Measurements from ENCODE around the gene FTMT.
"Not testable (repeated sequence)": the region's sequence is repeated elsewhere in the genome, so short reads cannot be mapped to it uniquely, and the experiment has no call there.

The FTMT gene

DNA sequence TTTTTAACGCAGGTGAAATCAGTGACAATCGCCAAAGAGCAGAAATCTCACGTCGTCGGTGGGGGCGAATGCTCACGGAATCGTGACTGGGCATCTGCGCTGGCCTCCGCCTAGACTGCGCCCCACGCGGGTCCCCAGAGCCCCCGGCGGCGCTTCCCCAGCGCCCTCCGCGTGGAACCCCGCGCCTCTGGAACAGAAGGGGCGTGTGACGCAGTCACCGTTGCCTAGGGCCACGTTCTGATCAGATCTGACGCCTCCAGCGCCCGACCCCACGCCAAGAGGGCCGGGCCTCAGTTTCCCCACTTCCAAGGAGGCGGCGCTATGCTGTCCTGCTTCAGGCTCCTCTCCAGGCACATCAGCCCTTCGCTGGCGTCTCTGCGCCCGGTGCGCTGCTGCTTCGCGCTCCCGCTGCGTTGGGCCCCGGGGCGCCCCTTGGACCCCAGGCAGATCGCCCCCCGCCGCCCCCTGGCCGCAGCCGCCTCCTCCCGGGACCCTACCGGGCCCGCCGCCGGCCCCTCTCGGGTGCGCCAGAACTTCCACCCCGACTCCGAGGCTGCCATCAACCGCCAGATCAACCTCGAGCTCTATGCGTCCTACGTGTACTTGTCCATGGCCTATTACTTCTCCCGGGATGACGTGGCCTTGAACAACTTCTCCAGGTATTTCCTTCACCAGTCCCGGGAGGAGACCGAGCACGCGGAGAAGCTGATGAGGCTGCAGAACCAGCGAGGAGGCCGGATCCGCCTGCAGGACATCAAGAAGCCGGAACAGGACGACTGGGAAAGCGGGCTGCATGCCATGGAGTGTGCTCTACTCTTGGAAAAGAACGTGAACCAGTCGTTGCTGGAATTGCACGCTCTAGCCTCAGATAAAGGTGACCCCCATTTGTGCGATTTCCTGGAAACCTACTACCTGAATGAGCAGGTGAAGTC, at the start of gene FTMT:
FTMT (plus strand) TSS at position 240 of the 932 bp plus-strand sequence; CDS start at position 322, 82 bp downstream.
- DNase-seq, result no peak

DNA sequence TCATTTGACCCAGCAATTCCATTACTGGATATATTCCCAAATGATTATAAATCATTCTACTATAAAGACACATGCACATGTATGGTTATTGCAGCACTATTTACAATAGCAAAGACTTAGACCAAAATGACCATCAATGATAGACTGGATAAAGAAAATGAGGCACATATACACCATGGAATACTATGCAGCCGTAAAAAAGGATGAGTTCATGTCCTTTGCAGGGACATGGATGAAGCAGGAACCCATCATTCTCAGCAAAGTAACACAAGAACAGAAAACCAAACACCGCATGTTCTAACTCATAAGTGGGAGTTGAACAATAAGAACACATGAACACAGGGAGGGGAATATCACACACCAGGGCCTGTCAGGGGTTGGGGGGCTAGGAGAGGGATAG, 46.4 kb upstream of the FTMT start:
- DNase-seq, result not testable (repeated sequence)

DNA sequence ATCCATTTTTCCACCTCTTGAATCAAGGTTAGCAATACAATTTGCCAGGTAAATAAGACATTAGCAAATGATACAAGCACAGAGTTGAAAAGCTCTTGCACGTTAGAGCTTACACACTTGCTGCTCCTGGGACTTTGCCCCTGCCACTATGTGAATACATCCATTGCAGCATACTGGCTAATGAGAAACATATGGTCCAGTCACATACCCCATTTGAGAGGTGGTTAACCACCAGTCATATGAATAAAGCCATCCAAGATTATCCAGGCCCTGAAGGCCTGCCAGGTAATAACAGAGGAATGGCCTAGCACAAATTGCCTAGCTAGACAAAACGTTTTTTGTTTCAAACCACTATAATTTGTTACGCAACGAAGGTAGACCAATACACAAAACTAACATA, 45.8 kb upstream of the FTMT start:
- peak in 1 of 2 experiments; percentile 30 for DNase-seq

DNA sequence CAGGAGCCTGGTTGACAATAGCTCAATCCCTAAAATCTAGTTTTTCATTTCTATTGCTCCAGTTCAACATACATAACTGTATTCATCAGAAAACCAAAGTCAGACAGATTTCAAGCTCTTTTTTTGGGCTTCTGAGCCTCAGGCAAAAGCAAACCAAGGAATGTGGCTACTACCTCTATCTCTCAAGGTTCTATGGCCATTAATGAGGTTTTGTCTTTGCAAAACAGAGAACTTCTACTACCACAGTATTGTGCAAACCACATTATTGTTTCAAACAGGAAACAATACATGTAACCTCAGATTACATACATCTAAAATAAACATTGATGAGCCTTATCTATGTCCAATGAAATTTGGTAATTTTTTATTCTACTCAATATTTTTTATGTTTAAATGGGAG, 35.5 kb upstream of the FTMT start:
- no peak for DNase-seq

DNA sequence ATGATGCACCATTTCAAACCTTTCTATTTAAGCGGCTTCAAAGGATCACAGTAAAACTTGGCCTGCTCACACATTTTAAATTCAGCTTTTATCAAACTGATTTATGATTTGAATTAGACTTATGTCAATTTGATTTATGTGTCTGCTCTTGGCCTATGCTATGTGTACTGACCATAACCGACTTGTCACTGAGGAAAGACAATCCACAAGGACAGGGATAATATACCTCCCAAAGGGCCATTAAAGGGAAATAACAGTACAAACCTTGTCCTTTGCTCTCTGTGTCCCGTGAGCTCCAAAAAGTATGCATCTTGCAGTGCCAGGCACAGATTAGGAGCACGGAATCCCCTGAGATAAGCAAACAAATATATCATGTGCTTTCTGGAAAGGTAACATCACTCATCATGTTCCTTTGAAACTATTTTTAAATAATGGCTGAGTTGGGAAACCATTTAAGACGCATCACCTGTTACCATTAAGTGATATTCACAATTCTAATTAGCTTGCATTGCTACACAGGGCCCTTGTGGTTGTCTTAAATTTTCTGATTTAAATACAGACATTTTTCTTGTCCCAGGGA, 31.9 kb upstream of the FTMT start:
- no peak for DNase-seq

DNA sequence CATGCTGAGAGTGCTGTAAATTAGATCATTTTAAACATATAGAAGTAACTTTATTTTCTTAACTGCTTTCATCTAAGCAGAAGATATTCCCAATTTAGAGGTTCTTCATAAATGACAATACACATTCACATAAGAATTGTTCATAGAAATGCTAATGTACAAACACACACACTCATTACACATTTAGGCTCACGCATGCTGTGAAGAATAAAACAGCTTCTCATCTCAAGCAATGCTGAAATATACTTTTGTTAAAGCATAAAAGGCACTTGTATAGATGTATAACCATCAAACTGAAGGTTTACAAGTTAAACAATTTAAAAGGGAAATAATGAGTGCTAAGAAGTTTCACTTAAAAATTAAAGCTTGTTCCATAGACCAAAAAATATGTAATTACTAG, 18.1 kb upstream of the FTMT start:
- no peak for DNase-seq

DNA sequence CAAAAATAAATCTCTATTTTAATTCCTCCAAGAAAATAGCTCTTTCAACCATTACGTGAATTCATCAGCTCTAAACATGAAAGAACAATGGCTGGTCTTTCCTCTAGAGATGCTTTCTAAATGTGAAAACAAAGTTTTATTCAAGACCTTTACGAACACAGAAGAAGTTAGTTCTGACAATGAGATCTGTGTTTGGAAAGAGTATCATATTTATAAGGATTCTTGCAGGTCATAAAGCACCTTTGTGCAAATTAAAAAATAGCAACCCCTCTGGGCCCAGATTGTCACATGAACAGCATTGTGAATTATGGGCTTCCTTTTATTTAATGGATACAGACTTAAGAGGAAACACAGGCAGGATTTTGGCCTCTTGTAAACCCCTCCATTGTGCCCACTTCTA, 17.7 kb upstream of the FTMT start:
- no peak for DNase-seq

DNA sequence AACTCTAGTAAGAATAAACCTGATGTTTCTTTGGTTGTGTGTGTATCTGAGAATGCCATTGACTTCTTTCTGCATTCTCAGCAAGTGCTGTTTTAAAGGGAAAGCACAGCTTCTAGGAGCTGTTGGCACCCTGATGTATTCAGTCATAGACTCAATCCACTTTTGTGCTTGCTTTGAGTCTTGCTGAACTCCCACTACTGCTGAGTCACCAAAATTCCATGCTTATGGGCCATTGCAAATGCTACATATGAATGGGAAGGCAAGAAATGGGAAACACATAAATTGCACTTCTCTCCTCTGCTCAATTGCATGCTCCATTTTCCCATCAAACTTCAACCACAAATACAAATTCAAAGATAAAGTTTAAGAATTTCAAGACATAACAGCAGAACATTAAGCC, 9.8 kb upstream of the FTMT start:
- no peak for DNase-seq

DNA sequence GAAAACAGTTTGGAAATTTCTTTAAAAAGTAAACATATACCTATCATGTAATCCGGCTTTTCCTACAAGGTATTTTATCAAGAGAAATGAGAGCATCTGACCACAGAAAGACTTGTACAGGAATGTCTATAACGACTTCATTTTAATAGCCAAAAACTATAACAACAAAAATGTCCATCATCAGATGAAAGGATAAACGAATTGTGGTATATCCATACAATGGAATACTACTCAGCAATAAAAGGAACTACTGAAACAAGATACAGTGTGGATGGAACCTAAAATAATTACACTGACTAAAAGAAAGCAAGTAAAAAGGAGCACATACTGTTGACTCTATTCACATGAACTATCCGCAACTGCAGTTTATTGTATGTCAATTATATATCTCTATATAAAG, 1.4 kb upstream of the FTMT start:
- no peak for DNase-seq

DNA sequence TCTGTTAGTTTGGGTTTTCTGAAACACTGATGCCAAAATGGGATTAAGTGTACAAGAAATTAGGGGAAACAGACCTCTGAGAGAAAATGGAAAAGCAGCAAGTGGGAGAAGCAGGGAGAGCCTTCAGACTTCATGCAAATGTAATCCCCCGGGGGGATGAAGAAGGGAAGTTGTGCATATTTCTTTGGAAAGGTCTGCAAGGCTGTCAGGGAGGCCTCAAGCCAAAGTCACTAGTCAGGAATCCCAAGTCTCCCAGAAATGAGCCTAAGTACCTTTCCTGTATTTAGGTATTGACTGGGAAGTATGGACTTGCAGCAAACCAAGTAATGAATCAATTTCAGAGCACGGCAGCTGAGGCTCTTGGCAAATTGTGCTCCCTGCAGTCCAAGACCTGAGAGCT, 2.2 kb downstream of the FTMT start:
- DNase-seq, result no peak

DNA sequence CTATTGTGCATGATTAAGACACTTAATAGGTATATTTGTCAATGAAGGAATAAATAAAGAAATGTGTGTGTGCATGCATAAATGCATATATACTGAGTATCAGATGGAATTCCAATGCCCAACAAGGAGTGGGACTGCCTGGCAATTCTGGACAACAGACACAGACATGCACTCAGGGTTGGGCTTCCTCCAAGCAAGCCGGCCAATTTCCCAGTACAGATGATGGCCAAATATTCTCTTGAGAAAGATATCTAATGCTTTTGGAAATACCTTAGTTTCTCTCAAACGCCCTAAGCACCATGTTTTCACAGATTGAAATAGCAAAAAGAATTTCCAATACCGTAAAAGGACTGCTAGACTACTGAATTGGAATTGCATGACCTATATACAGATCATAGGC, 11.1 kb downstream of the FTMT start:
- DNase-seq, result no peak

DNA sequence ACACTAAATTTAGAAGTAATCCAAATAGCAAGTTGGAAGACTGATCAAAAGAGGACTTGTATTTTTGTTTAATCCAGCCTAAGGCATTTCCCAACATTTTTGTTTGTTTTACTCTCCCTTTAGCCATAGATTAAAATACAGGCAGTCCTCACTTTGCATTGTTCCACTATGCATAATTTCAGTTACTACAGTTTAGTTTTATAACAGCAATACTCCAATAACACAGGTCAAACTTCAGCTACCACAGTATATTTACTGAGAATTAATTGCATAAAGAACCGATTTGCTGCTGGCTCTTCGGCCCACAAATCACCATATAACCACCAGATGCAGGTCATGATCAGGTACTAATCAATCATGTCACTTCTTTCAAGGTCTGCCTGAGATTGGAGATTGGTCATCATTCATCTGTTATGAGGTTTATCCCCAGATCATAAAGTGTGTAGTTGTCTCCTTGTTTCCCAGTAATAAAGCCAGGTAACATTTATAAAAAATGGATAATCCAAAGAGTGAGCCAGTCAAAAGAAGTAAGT, 12.1 kb downstream of the FTMT start:
- no peak for DNase-seq

DNA sequence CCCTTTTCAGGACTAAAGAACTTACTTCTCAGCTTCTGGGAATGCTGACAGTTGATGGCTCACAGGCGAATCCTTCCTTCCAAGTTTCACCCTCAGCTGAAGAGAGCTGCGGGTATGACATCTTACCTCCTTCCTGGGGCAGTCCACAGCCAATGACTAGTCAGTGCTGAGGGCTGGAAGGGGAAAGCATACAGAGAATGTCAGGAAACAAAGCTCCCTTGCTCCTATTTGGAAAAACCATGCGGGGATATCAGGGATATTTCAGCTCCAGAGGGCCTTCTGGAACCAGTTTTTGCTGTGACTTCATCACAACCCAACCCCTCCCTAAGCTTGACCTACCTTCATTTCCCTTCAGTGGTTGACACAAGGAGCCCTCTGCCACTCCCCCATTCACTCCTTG, 15.7 kb downstream of the FTMT start:
- no peak for DNase-seq

DNA sequence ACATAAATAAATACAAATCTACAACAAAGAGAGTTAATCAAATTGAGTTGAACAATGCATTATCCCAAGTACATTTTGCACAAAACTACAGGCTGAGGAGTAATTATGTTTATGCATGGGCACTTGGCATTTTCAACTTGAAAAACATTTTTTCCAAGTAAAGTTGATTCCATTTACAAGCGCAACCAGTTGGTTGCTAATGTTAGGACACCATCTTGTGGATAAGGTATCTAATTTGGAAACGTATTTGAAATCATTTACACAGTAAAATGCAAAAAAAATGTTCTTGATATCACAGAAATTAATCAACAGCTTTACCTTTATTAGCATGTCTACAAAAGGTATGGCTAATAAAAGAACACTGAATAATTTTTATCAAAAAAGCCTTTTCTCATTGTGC, 18.8 kb downstream of the FTMT start:
- DNase-seq, result peak in 1 of 2 experiments; percentile 6

DNA sequence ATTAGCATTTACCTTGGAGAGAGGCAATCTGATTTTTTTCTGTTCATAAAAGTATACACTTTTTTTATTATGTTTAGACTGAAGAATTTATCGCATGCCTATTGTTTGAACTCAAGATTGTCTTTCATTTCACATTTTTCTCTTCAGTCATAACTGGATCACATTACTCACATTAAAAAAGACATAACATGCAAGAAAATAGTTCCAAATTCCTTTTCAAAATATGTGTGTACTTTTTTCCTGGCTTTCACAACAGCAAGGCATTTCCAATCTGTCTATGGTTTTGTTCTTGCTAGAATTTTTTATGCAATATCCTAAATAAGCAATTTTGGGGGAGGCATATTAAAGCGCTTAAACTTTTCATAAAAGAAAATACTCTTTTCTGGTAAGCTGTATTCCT, 21.2 kb downstream of the FTMT start:
- no peak for DNase-seq

DNA sequence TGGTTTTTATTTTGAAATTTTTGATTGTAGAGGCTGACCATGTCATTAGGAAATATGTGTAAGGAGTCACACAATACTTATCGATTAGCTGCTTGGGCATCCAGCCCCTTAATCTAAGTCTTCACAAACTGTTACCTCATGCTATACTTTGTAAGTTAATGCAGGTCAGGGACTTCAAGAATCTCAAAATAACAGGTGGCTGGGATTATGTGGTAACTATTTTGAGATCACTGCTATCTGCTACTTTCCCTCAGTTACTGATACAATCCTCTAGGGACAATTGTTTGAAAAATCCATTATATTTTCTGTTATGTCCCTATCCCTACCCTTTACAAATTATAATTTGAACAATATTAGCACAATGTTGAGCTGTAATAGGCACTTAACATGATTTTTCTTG, 21.7 kb downstream of the FTMT start:
- peak in 1 of 2 experiments; percentile 20 for DNase-seq

DNA sequence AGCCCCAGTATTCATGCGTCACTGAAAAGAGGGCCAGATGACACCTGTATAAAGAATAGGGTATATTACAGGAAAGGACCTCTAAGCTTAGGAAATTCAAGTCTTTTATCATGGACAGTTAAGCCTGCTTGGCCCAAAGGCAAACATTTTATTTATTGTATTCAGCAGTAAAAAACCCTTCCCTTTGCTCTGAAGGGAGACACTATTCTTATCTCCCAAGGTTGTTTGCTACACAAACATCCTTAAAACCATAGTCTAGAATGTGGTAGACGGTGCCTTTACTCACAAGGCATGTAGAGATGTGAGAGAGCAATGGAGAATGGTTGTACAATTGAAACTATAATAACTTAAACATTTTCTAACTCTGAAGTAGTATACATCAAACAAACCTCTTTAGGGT, 33.9 kb downstream of the FTMT start:
- no peak for DNase-seq

DNA sequence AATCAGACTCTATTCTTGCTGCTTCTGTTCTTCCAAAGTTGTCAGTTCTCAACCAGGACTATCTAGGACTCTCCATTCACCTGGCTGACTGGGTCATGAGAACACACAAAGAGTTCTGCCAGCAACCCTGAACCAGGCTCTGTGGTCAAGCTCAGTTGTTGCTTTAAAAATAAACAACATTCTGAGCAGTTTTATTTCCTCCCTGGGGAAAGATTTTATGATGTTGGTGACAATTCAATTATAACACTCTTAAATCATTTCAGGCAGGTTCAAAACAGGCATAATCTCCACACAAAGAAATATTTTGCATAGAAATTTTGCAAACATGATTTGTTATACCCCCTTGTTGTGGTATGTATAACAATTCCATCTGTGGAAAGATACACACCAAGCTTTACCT, 36.0 kb downstream of the FTMT start:
- no peak for DNase-seq

DNA sequence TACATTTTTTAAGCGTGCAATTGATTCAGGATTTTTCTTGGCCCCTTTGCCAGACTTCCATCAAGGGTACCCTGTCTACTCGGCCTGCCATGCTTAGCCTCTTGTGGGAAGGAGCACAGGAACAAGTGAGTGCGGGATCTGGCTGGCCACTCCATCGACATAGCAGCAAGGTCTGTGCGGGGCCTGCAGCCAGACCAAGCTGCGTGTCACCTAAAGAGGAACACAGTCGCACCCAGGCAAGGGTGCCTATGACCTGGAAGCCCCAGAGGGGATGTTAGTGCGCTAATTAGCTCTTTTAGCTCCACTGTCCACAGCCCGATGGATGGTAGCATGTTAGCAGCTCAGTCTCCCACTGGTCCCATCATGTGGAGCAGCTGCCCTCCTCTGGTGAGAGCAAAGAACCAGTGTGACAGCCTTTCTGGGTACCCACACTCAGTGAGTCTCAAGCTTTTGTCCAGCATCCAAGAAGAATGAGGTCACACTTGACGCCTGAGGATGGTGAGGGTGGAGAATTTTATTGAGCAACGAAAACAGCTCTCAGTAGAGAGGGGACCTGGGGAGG, 38.7 kb downstream of the FTMT start:
- no peak for DNase-seq

DNA sequence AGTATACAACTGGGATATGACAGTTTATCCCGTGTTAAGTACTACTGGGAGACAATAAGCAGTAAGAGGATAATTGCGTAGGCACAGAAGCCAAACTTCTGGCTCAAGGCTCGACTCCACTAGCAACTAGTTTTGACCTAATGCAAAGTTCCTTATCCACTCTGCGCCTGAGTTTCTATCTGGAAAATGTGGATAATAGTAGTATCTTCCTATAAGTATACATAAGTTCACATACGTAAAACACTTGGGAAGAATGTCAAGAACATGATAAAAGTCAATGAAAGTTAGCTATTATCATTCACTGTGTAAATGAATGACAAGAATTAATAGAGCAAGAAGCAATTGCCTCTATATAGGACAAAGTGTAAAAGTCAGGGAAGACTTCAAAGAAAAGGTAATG, 45.7 kb downstream of the FTMT start:
- DNase-seq, result no peak

DNA sequence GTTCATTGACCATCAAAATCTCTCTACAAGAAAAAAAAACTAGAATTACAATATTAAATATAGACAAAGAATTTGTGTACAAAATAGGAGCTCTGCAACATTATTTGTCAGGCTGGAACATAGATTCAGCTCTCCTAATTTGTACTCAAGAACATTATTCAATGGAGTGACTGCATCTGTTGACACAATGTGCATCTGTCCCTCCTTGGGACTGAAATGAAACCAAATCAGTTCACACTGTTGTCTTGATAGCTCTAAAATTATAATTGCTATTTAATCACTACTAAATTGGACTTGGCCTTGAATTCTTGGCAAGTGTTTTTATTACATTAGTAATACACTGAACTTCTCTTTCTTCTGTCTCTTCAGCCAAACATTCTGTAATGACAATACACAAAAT, 47.7 kb downstream of the FTMT start:
- DNase-seq, result peak in 1 of 2 experiments; percentile 42

Data from NCI-H524 (cell line).